Thymus (tissue), 11 donors: Measurements from ENCODE around the gene MRPL36. TPM values are rescaled to one million over a fixed set of nuclear protein-coding genes. Genes with fewer than 3 reads are reported as not detected.

Experiments used
- DNase-seq, 9 donors: peaks; one replicate each; pipeline ENCODE4 v3.0.0-alpha.2; 2013; ENCODE audit warnings: low spot score in 9 of 9, low read depth in 6 of 9, missing footprints in 1 of 9
- H3K27ac ChIP-seq, 2 donors: one replicate each; pipeline ENCODE4 v1.5.1; 2013; ENCODE audit warnings: control low read depth in 1 of 2, low read depth in 1 of 2, low read length in 1 of 2, mild to moderate bottlenecking in 1 of 2, moderate library complexity in 1 of 2
- H3K27me3 ChIP-seq, 2 donors: one replicate each; pipeline ENCODE4 v1.5.1; 2013; ENCODE audit warnings: low read length in 1 of 2; ENCODE audit not compliant: control insufficient read depth in 2 of 2, insufficient read depth in 1 of 2
- H3K36me3 ChIP-seq, 2 donors: one replicate each; pipeline ENCODE4 v1.5.1; 2013; ENCODE audit warnings: low read length in 1 of 2, mild to moderate bottlenecking in 1 of 2, moderate library complexity in 1 of 2; ENCODE audit not compliant: control insufficient read depth in 2 of 2, insufficient read depth in 2 of 2
- H3K4me1 ChIP-seq, 2 donors: one replicate each; pipeline ENCODE4 v1.5.1; 2013; ENCODE audit warnings: low read length in 2 of 2; ENCODE audit not compliant: control insufficient read depth in 2 of 2, insufficient read depth in 2 of 2
- H3K4me3 ChIP-seq, 2 donors: one replicate each; pipeline ENCODE4 v1.5.1; 2013; ENCODE audit warnings: low read length in 2 of 2, control low read depth in 1 of 2, mild to moderate bottlenecking in 1 of 2
- H3K9me3 ChIP-seq, 2 donors: one replicate each; pipeline ENCODE4 v1.5.1; 2013; ENCODE audit warnings: low read length in 1 of 2, mild to moderate bottlenecking in 1 of 2; ENCODE audit not compliant: control insufficient read depth in 2 of 2, insufficient read depth in 1 of 2
- WGBS: extraction: QIAGEN DNeasy Blood & Tissue Kit; methylation state at CpG from one replicate; pipeline ENCODE4 v1.1.7; 2013; 5-methylcytosine and 5-hydroxymethylcytosine counted together
- polyA plus RNA-seq: library from polyadenylated mRNA; stranded (reverse); fragments of 200-250 nt; gene quantifications from one replicate; pipeline ENCODE4 v1.2.3, GENCODE V29; 2013
- total RNA-seq: library from RNA; stranded (reverse); fragments of 120-200 nt; gene quantifications from one replicate; pipeline ENCODE4 v1.2.4, GENCODE V29; 2013
- donor health status: healthy.

Gene MRPL36
- total and polyA plus RNA-seq, 2 donors = 73.0 to 74.1 TPM

DNA sequence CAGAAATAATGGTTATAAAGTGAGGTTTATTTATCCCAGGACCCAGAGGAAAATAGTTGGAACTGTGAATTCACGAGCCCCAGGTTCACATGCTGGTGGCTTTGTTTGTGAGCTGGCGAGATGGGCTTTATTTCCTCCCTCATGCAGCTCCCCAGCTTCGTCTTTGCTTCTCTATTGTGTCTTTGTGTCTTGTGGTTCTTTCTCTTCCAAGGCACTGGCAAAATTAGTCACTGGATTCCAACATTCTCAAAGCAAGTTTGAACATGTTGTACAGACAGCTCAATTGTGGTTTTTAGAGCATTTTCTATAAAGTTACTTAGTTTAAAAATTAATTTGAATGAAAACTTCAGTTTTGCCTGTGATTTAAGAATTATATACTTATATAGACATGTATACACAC lies 8.8 kb upstream of the MRPL36 start:
- DNase-seq = no peak
- no peaks in the 10 kb centered on the region for H3K9me3 ChIP-seq
- no peaks in the 10 kb centered on the region for H3K4me1 ChIP-seq
- 61% methylated on average over 3 of the region's 3 CpGs for WGBS
- H3K27ac ChIP-seq = no peak overlapping the region
- no peak overlapping the region for H3K4me3 ChIP-seq
- no peaks in the 10 kb centered on the region for H3K27me3 ChIP-seq
- H3K36me3 ChIP-seq = peaks cover 72 to 81% of the 10 kb centered on the region in 2 donors

DNA sequence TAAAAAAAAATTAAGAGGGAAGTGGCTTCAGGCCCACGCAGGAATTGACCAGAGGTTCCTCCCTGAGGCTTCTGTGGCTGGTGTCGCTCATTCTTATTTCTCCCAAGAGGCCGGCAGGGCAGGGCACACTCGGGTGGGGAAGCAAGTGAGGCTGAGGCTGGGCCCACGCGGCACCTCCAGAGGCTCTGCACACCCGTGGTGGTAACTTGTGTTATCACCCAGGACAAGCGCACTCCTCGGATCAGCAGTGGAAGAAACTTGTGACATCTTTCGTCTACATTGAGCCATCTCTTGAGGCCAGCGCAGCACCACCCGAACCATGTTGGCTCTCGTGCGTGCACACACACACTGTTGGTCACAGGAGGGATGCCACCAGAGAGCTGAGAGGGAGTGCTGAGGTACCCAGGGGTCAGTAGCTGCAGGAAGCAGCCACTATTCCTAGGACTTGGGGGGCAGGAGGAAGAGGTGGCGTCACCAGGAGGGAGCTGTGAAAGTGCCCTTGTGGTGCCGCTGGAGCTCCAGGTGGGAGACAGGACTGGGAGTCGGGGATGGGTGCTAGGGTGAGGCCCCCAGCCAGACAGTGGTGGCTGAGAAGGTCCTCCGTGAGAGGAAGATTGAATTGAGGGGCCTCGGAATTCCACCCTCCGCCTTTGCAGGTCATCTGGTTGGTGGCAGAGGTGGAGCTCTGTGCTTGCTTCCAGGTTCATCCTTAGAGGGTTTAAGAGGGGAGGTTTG lies 8.0 kb upstream of the MRPL36 start:
- Histone ChIP-seq H3K27me3 (no peaks in the 10 kb centered on the region), H3K9me3 (no peaks in the 10 kb centered on the region), H3K36me3 (peaks cover 73 to 80% of the 10 kb centered on the region in 2 donors), H3K4me3 (no peak overlapping the region), H3K27ac (no peak overlapping the region), H3K4me1 (no peaks in the 10 kb centered on the region)
- WGBS = 96% methylated on average over 20 of the region's 20 CpGs
- no peak for DNase-seq

- Histone ChIP-seq H3K27me3 (no peaks in the 10 kb centered on the region), H3K36me3 (peaks cover 73 to 77% of the 10 kb centered on the region in 2 donors), H3K4me3 (no peak overlapping the region), H3K27ac (no peak overlapping the region), H3K9me3 (no peaks in the 10 kb centered on the region), H3K4me1 (peaks cover 0 to 2% of the 10 kb centered on the region in 2 donors)
- no peak for DNase-seq
- 92% methylated on average over 16 of the region's 16 CpGs for WGBS
Observed at GRCh38 chr5:1806974-1807373, 7.3 kb upstream of the MRPL36 start.

DNA sequence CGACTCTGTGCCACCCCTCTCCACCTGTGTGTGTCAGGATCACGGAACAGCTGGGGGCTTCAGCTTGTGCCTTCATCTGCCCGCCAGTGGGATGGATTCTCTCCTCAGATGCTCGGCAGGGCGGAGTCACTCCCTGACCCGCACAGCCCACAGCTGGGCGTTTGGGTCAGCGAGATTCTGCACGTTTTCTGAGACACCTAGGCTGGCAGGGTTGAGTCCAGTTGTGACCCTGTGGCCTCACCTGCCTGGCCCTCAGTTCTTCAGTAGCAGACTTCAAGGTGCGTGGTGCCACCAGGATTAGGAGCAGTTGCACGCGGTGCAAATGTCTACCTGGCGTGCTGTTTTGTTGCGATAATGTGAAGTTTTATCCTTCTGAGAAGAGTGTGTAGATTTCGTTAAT lies 6.6 kb upstream of the MRPL36 start:
- H3K27me3 ChIP-seq = no peaks in the 10 kb centered on the region
- DNase-seq = no peak
- H3K36me3 ChIP-seq = peaks cover 73 to 74% of the 10 kb centered on the region in 2 donors
- H3K4me1 ChIP-seq = peaks cover 0 to 4% of the 10 kb centered on the region in 2 donors
- no peaks in the 10 kb centered on the region for H3K9me3 ChIP-seq
- no peak overlapping the region for H3K27ac ChIP-seq
- H3K4me3 ChIP-seq = no peak overlapping the region
- 91% methylated on average over 15 of the region's 15 CpGs for WGBS

DNA sequence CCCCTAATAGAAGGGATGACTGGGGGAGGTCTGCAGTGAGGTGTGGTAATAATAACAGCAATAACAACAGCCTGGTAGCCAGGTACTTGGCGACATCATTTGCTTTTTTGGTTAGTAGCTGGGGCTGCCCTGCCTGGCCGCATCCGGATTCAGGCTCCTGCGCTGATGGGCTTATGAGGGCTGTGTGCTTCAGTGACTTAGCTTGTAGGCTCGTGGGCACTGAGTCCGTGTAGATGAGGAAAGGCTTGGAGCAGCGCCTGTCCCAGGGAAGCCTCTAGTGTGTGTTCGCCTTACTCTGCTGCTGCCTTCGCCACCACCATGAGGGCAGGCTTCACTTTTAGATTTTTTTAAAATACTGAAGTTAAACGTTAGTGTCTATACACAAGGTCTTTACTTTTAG lies 6.1 kb upstream of the MRPL36 start:
- no peak overlapping the region for H3K4me3 ChIP-seq
- H3K4me1 ChIP-seq = peaks cover 0 to 4% of the 10 kb centered on the region in 2 donors
- no peak overlapping the region for H3K27ac ChIP-seq
- H3K27me3 ChIP-seq = no peaks in the 10 kb centered on the region
- WGBS = 98% methylated on average over 10 of the region's 10 CpGs
- peaks cover 70 to 71% of the 10 kb centered on the region in 2 donors for H3K36me3 ChIP-seq
- no peak for DNase-seq
- no peaks in the 10 kb centered on the region for H3K9me3 ChIP-seq

DNA sequence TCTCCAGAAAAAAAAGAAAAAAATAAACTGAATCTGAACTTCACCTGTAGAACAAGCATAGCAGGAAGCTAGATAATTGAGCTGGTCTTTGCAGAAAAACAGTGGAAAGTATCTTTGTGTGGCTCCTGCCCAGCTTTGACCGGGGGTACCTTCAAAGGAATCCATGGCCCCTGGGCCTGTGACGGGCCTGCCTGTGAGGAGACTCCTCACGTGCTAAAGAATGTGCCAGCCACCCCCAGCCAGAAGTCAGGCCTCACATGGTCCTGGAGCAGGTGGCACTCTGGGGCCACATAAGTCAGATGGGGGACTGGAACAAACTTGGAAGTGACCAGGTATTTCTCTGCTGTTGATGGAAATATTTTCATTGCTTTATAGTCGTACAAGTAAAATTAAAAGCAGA lies 5.7 kb upstream of the MRPL36 start:
- Histone ChIP-seq H3K4me1 (peaks cover 0 to 4% of the 10 kb centered on the region in 2 donors), H3K4me3 (no peak overlapping the region), H3K36me3 (peaks cover 66 to 68% of the 10 kb centered on the region in 2 donors), H3K27me3 (no peaks in the 10 kb centered on the region), H3K27ac (no peak overlapping the region), H3K9me3 (no peaks in the 10 kb centered on the region)
- 97% methylated on average over 4 of the region's 4 CpGs for WGBS
- no peak for DNase-seq

DNA sequence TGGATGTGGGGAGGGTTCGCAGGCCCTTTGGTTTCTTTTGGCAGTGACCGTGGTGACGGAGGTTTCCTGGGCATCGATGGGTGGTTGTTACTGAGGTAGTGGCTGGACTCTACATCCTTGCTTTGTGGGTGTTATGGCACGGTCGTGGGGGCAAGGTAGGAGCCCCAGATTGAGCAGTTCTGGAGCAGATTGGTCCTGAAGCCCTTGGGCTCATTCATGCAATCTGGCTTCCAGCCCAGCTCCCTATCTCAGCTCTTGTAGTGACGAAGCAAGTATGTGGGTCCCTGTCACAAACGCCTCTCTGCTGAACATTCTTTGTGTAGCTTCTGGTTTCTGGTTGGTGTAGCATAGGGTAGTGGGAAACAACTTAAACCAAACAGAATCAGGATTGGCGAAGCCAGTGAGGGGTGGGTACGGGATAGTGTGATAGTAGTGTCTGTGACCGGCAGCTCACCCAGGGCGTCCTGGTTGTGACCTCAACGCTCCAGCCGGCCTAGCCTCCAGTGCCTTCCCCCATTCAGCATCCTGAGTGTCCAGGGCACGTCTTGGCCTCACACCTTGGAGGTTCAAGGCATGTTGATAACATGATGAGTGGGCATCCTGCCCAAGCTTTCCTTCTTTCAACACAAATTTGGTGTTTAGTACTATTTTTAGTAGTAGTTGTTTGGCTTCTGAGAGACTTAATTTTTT lies 4.5 kb upstream of the MRPL36 start:
- 91% methylated on average over 15 of the region's 15 CpGs for WGBS
- H3K27ac ChIP-seq = no peak overlapping the region
- H3K4me3 ChIP-seq = no peak overlapping the region
- no peak for DNase-seq
- H3K4me1 ChIP-seq = peaks cover under 1 to 4% of the 10 kb centered on the region in 2 donors
- peaks cover 54 to 56% of the 10 kb centered on the region in 2 donors for H3K36me3 ChIP-seq
- no peaks in the 10 kb centered on the region for H3K27me3 ChIP-seq
- no peaks in the 10 kb centered on the region for H3K9me3 ChIP-seq

- DNase-seq = no peak
- no peaks in the 10 kb centered on the region for H3K27me3 ChIP-seq
- H3K4me1 ChIP-seq = peaks cover 6 to 11% of the 10 kb centered on the region in 2 donors
- WGBS = 100% methylated on average over 1 of the region's 1 CpG
- no peaks in the 10 kb centered on the region for H3K9me3 ChIP-seq
- peaks cover 50 to 51% of the 10 kb centered on the region in 2 donors for H3K36me3 ChIP-seq
- H3K27ac ChIP-seq = no peak overlapping the region
- no peak overlapping the region for H3K4me3 ChIP-seq
Observed at GRCh38 chr5:1803192-1803591, 3.6 kb upstream of the MRPL36 start.

GRCh38 chr5:1801967-1802295 lies 2.3 kb upstream of the MRPL36 start:
- DNase-seq = no peak

More at GRCh38 chr5:1801967-1802295, 2.3 kb upstream of the MRPL36 start:
- H3K4me1 ChIP-seq = peaks cover 6 to 13% of the 10 kb centered on the region in 2 donors
- WGBS = 26% methylated on average over 7 of the region's 7 CpGs
- H3K27ac ChIP-seq = no peak overlapping the region
- H3K27me3 ChIP-seq = no peaks in the 10 kb centered on the region
- H3K36me3 ChIP-seq = peaks cover 50 to 52% of the 10 kb centered on the region in 2 donors
- peak overlapping the region; percentile 82 to 90 for H3K4me3 ChIP-seq
- no peaks in the 10 kb centered on the region for H3K9me3 ChIP-seq
